ENCODE data around the gene ID1. TPM values are rescaled to one million over a fixed set of nuclear protein-coding genes. Genes with fewer than 3 reads are reported as not detected.

Gene ID1
- total and polyA plus RNA-seq, 2 of the 13 experiments (the other 11 are each of a cell fraction or from before 2014, with no cell fraction given), result 320 to 419 TPM

DNA sequence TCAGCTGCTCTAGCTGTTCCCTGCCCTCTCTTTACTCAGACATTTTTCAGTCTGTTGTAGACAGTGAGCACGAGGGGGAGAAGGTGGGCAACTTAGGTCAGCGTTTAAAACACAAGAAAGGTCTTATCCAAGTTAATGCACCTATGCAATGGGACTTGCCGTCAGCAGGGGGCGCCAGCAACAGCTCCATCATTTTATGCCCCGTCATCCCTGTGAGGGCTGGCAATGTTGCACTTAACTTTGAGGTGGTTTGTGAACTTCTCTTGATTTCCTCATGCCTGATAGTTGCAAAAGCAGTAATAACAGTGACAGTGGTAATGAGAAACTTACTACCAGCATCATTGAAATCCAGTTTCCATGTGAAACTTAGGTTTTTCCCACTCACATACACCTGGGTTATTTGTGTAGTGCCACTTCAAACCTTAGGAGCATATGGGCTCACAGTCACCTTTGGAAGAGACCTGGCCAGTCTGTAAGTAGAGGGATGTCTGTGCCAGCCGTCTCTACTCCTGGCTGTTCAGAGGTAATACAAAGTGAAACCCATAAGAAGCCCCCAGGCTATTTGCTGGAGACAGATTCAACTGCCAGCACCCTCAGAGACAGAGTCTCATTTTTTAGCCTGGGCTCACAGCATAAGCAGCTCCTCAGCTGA lies 44.9 kb upstream of the ID1 start (continued):
- TF ChIP-seq, protein P1, sequence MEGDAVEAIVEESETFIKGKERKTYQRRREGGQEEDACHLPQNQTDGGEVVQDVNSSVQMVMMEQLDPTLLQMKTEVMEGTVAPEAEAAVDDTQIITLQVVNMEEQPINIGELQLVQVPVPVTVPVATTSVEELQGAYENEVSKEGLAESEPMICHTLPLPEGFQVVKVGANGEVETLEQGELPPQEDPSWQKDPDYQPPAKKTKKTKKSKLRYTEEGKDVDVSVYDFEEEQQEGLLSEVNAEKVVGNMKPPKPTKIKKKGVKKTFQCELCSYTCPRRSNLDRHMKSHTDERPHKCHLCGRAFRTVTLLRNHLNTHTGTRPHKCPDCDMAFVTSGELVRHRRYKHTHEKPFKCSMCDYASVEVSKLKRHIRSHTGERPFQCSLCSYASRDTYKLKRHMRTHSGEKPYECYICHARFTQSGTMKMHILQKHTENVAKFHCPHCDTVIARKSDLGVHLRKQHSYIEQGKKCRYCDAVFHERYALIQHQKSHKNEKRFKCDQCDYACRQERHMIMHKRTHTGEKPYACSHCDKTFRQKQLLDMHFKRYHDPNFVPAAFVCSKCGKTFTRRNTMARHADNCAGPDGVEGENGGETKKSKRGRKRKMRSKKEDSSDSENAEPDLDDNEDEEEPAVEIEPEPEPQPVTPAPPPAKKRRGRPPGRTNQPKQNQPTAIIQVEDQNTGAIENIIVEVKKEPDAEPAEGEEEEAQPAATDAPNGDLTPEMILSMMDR (CRISPR knock-in tag; IDR thresholded peaks at IDR 0.05), result peak; percentile 95
- peak; percentile 76 for TF ChIP-seq ATF2 (CRISPR knock-in tag; IDR thresholded peaks at IDR 0.05)
- TF ChIP-seq NRL (CRISPR knock-in tag; IDR thresholded peaks at IDR 0.05; ENCODE audit: borderline replicate concordance), result no peak
- TF ChIP-seq TSC22D2 (CRISPR knock-in tag; IDR thresholded peaks at IDR 0.05; ENCODE audit: borderline replicate concordance), result peak; percentile 63; the same call in 1 of the 2 replicates
- no peak for TF ChIP-seq ZBTB3 (CRISPR knock-in tag; IDR thresholded peaks at IDR 0.05; ENCODE audit: borderline replicate concordance, low read depth)
- TF ChIP-seq, protein P2, sequence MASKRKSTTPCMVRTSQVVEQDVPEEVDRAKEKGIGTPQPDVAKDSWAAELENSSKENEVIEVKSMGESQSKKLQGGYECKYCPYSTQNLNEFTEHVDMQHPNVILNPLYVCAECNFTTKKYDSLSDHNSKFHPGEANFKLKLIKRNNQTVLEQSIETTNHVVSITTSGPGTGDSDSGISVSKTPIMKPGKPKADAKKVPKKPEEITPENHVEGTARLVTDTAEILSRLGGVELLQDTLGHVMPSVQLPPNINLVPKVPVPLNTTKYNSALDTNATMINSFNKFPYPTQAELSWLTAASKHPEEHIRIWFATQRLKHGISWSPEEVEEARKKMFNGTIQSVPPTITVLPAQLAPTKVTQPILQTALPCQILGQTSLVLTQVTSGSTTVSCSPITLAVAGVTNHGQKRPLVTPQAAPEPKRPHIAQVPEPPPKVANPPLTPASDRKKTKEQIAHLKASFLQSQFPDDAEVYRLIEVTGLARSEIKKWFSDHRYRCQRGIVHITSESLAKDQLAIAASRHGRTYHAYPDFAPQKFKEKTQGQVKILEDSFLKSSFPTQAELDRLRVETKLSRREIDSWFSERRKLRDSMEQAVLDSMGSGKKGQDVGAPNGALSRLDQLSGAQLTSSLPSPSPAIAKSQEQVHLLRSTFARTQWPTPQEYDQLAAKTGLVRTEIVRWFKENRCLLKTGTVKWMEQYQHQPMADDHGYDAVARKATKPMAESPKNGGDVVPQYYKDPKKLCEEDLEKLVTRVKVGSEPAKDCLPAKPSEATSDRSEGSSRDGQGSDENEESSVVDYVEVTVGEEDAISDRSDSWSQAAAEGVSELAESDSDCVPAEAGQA (IDR thresholded peaks at IDR 0.05; ENCODE audit: low read depth), result no peak
- TF ChIP-seq, protein P2 (CRISPR knock-in tag; IDR thresholded peaks at IDR 0.05; ENCODE audit: borderline replicate concordance), result no peak
- no peak for TF ChIP-seq ZBTB34 (CRISPR knock-in tag; IDR thresholded peaks at IDR 0.05)
- TF ChIP-seq ZNF20 (CRISPR knock-in tag; IDR thresholded peaks at IDR 0.05), result no peak
- TF ChIP-seq, protein P3, sequence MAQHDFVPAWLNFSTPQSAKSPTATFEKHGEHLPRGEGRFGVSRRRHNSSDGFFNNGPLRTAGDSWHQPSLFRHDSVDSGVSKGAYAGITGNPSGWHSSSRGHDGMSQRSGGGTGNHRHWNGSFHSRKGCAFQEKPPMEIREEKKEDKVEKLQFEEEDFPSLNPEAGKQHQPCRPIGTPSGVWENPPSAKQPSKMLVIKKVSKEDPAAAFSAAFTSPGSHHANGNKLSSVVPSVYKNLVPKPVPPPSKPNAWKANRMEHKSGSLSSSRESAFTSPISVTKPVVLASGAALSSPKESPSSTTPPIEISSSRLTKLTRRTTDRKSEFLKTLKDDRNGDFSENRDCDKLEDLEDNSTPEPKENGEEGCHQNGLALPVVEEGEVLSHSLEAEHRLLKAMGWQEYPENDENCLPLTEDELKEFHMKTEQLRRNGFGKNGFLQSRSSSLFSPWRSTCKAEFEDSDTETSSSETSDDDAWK (CRISPR knock-in tag; IDR thresholded peaks at IDR 0.05), result no peak
- no peak; the same call in 1 of the 2 replicates for TF ChIP-seq ZNF441 (CRISPR knock-in tag; IDR thresholded peaks at IDR 0.05; ENCODE audit: borderline replicate concordance)
- no peak for TF ChIP-seq ZNF207 (IDR thresholded peaks at IDR 0.05; ENCODE audit: borderline replicate concordance)
- no peak for TF ChIP-seq ZBTB21 (CRISPR knock-in tag; IDR thresholded peaks at IDR 0.05)
- TF ChIP-seq HNRNPL (IDR thresholded peaks at IDR 0.05; ENCODE audit: low read depth, low read length), result no peak
- no peak for TF ChIP-seq ETV5 (CRISPR knock-in tag; IDR thresholded peaks at IDR 0.05; ENCODE audit: borderline replicate concordance)
- 0 out of 2 replicates have a peak, but pooled peaks have one; percentile 27 for TF ChIP-seq ZMYM4 (CRISPR knock-in tag; IDR thresholded peaks at IDR 0.05)
- TF ChIP-seq ZNF879 (CRISPR knock-in tag; IDR thresholded peaks at IDR 0.05), result no peak

Measured in HepG2 (cell line).